ENCODE data around the gene DLG2.

DLG2 gene

DNA sequence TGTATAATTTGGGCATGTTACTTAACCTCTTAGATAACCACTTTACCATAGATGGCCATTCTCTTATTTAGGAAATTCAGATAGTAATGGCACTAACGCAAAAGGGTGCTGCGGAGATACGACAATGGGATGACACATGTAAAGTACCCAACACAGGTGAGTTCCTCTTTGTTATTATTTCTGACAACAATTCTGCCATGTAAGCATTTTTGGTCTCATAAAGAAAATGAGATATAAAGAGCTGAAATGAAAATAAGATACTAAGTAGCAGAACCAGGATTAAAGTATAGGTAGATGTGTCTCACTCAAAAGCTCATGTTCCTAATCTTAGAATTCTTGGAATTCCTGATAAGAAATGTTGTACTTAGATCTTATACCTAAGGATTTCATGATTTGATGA, 2080.8 kb downstream of the DLG2 start:
- no peak overlapping the region for H3K4me3 ChIP-seq (ENCODE audit: low read depth, low read length)
- TF ChIP-seq, protein P1, sequence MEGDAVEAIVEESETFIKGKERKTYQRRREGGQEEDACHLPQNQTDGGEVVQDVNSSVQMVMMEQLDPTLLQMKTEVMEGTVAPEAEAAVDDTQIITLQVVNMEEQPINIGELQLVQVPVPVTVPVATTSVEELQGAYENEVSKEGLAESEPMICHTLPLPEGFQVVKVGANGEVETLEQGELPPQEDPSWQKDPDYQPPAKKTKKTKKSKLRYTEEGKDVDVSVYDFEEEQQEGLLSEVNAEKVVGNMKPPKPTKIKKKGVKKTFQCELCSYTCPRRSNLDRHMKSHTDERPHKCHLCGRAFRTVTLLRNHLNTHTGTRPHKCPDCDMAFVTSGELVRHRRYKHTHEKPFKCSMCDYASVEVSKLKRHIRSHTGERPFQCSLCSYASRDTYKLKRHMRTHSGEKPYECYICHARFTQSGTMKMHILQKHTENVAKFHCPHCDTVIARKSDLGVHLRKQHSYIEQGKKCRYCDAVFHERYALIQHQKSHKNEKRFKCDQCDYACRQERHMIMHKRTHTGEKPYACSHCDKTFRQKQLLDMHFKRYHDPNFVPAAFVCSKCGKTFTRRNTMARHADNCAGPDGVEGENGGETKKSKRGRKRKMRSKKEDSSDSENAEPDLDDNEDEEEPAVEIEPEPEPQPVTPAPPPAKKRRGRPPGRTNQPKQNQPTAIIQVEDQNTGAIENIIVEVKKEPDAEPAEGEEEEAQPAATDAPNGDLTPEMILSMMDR (IDR thresholded peaks at IDR 0.05; ENCODE audit: control insufficient read depth, extremely low read depth, insufficient read depth): no peak
- DNase-seq (ENCODE audit: low read depth): no peak

DNA sequence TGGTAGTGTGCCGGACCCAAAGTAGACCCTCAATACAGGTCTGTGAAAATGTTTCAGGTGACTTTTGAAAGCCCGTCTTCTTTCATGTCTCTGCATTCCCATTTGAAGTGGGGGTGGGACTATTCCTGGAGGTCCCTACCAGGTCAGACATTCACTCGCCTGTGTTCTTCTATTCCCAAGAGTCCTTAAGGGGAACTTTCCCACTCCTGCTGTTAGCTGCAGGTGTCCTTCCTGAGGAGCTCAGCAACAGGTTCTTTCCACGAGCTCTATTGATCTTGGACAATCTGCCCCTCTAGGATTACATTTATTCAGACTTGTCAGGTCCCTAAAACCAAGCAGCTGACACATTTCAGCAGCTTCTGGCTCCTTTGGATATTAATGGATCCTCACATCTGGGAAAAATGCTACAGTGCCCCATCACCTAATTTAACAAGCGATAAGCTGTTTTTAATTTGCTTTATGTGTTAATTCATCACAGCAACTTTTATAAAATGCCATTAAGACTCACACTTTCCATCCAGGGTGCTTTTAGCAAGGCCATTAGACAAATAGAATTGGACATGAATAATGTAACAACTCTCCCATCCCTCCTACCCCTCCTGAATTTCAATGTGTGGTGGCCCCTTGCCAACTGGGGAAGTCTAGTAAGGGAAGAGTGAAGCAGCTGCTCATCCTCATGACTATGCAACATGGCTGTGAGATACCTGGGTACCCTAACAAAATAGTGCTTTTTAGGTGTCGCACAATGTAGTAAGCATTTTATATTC, 2081.5 kb downstream of the DLG2 start:
- TF ChIP-seq, protein P1 (IDR thresholded peaks at IDR 0.05; ENCODE audit: control insufficient read depth, extremely low read depth, insufficient read depth): no peak
- no peak for DNase-seq (ENCODE audit: low read depth)
- no peak overlapping the region for H3K4me3 ChIP-seq (ENCODE audit: low read depth, low read length)

DNA sequence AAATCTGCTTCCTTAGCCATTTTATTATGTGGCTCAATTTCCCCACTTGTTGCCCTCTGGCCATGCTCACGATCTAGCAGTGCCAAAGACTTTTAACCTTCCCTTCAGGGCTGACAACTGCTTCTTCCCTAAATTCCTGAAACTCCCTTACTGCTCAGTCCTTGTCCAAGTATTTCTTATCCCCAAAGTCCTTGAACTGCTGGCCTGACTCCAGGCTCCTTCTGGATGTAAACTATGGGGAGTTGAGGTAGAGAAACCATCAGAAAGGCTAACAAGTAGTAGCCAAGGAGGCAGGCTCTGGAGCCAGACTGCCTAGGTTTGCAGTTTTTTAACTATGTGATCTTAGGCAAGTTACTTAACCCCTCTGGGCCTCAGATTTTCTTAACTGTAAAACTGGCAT, 2082.3 kb downstream of the DLG2 start:
- TF ChIP-seq, protein P1 (IDR thresholded peaks at IDR 0.05; ENCODE audit: control insufficient read depth, extremely low read depth, insufficient read depth): no peak
- H3K4me3 ChIP-seq (ENCODE audit: low read depth, low read length): no peak overlapping the region
- DNase-seq (ENCODE audit: low read depth): no peak

DNA sequence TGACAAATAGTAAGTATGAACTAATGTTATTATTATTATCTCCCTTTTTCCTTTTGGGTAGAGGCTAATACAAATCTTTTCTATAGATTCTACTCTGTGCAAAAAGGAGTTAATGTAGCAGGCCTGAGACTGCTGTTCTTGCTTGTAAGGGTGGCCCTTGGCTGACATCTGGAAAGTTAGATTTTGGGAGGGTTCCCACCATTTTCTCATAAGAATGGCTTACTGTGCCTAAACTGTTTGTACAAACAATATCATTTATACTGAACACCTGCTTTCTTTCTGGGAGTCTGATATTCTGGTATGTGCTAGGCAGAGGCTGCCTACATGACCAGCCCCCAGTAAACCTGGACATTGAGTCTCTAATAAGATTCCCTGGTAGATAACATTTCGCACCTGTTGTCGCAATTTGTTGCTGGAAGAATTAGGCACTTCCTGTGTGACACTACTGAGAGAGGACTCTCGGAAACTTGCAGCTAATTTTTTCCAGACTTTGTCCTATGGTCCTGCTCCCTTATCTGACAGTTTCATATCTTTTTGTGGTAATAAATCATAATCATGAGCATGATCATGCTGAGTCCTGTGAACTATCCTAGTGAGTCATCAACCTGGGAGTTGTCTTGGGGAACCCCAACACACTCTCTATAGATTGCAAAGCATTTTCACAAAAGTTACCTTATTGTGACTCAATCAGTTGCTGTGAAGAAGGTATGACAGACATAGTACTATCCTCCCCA, 2083.3 kb downstream of the DLG2 start:
- no peak for DNase-seq (ENCODE audit: low read depth)
- TF ChIP-seq, protein P1 (IDR thresholded peaks at IDR 0.05; ENCODE audit: control insufficient read depth, extremely low read depth, insufficient read depth): no peak
- H3K4me3 ChIP-seq (ENCODE audit: low read depth, low read length): no peak overlapping the region

DNA sequence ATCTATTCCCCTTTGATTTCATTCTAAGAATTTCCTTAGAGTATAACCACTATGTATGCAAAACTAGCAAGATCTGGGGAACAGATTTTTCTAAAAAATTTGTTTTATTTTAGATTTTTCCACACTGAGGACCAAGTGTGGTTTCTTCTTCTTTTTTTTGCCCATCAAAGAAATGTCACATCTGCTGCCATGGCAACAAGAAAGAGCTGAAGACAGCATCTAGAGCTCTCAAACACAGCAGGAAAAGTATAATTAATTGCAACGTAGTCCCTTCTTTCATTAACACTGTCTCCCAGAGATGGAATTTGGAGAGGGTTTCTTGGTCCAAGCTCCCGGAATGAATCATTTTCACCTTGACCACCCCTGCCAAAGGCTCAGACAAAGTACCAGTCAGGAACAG, 2084.3 kb downstream of the DLG2 start:
- no peak overlapping the region for H3K4me3 ChIP-seq (ENCODE audit: low read depth, low read length)
- no peak for DNase-seq (ENCODE audit: low read depth)
- TF ChIP-seq, protein P1 (IDR thresholded peaks at IDR 0.05; ENCODE audit: control insufficient read depth, extremely low read depth, insufficient read depth): no peak

DNA sequence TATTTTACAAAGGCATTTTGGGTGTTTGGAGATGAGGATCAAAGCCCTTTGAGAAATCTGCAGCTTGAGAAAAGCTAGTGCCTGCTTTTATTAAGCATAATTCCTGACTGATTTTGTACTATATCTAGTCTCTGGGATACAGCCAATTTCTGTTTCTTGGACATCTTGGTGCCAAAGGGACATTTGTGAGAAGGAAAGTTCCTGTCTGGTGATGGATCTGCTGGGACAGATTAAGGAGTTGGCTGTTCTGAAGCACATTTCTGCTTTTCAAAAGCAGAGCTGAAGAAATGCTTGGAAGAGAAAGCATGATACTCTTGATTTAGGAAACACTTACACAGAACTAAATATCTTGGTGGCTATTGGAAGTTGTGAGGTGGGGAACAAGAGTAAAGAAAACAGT, 2086.4 kb downstream of the DLG2 start:
- DNase-seq (ENCODE audit: low read depth): no peak
- TF ChIP-seq, protein P1 (IDR thresholded peaks at IDR 0.05; ENCODE audit: control insufficient read depth, extremely low read depth, insufficient read depth): no peak
- H3K4me3 ChIP-seq (ENCODE audit: low read depth, low read length): no peak overlapping the region
